ENCODE measurements around the gene GRB10.

Gene GRB10

GRCh38 chr7:50682573-50682972 is 100.1 kb downstream of the GRB10 start:
- Histone ChIP-seq H3K4me1 (ENCODE audit: insufficient read depth, low read length) (peaks cover 75% of the 10 kb centered on the region), H3K27ac (ENCODE audit: low read depth, low read length) (peak overlapping the region; percentile 69), H3K27me3 (ENCODE audit: control insufficient read depth in 1 of 2, insufficient read depth in 2 of 2, low read length in 2 of 2) (no peaks in the 10 kb centered on the region), H3K4me3 (ENCODE audit: low read depth in 1 of 2, low read length in 2 of 2) (no peak overlapping the region), H3K9me3 (ENCODE audit: low read length) (no peaks in the 10 kb centered on the region), H3K9ac (ENCODE audit: low read length) (no peak overlapping the region), H3K36me3 (ENCODE audit: insufficient read depth, low read length) (no peaks in the 10 kb centered on the region)

GRCh38 chr7:50682079-50682478 is 100.6 kb downstream of the GRB10 start:
- no peaks in the 10 kb centered on the region for H3K36me3 ChIP-seq (ENCODE audit: insufficient read depth, low read length)
- H3K9ac ChIP-seq (ENCODE audit: low read length): peak overlapping the region; percentile 50
- H3K4me3 ChIP-seq (ENCODE audit: low read depth in 1 of 2, low read length in 2 of 2): no peak overlapping the region
- no peaks in the 10 kb centered on the region for H3K9me3 ChIP-seq (ENCODE audit: low read length)
- no peaks in the 10 kb centered on the region for H3K27me3 ChIP-seq (ENCODE audit: control insufficient read depth in 1 of 2, insufficient read depth in 2 of 2, low read length in 2 of 2)
- peaks cover 75% of the 10 kb centered on the region for H3K4me1 ChIP-seq (ENCODE audit: insufficient read depth, low read length)
- H3K27ac ChIP-seq (ENCODE audit: low read depth, low read length): peak overlapping the region; percentile 83

- Histone ChIP-seq H3K9ac (ENCODE audit: low read length) (peak overlapping the region; percentile 50), H3K27ac (ENCODE audit: low read depth, low read length) (peak overlapping the region; percentile 83), H3K4me3 (ENCODE audit: low read depth in 1 of 2, low read length in 2 of 2) (no peak overlapping the region), H3K36me3 (ENCODE audit: insufficient read depth, low read length) (no peaks in the 10 kb centered on the region), H3K4me1 (ENCODE audit: insufficient read depth, low read length) (peaks cover 75% of the 10 kb centered on the region), H3K27me3 (ENCODE audit: control insufficient read depth in 1 of 2, insufficient read depth in 2 of 2, low read length in 2 of 2) (no peaks in the 10 kb centered on the region), H3K9me3 (ENCODE audit: low read length) (no peaks in the 10 kb centered on the region)
Observed at GRCh38 chr7:50681432-50682045, 101.2 kb downstream of the GRB10 start.

- Histone ChIP-seq H3K27ac (ENCODE audit: low read depth, low read length) (no peak overlapping the region), H3K4me1 (ENCODE audit: insufficient read depth, low read length) (peaks cover 75% of the 10 kb centered on the region), H3K4me3 (ENCODE audit: low read depth in 1 of 2, low read length in 2 of 2) (no peak overlapping the region), H3K9me3 (ENCODE audit: low read length) (no peaks in the 10 kb centered on the region), H3K36me3 (ENCODE audit: insufficient read depth, low read length) (no peaks in the 10 kb centered on the region), H3K9ac (ENCODE audit: low read length) (no peak overlapping the region), H3K27me3 (ENCODE audit: control insufficient read depth in 1 of 2, insufficient read depth in 2 of 2, low read length in 2 of 2) (no peaks in the 10 kb centered on the region)
Observed at GRCh38 chr7:50679218-50680007, 103.3 kb downstream of the GRB10 start.

GRCh38 chr7:50678586-50678985 is 104.1 kb downstream of the GRB10 start:
- Histone ChIP-seq H3K4me3 (ENCODE audit: low read depth in 1 of 2, low read length in 2 of 2) (no peak overlapping the region), H3K27me3 (ENCODE audit: control insufficient read depth in 1 of 2, insufficient read depth in 2 of 2, low read length in 2 of 2) (no peaks in the 10 kb centered on the region), H3K36me3 (ENCODE audit: insufficient read depth, low read length) (peaks cover 4% of the 10 kb centered on the region), H3K27ac (ENCODE audit: low read depth, low read length) (no peak overlapping the region), H3K9me3 (ENCODE audit: low read length) (no peaks in the 10 kb centered on the region), H3K4me1 (ENCODE audit: insufficient read depth, low read length) (peaks cover 73% of the 10 kb centered on the region), H3K9ac (ENCODE audit: low read length) (no peak overlapping the region)

GRCh38 chr7:50677638-50677996 is 105.1 kb downstream of the GRB10 start:
- no peaks in the 10 kb centered on the region for H3K9me3 ChIP-seq (ENCODE audit: low read length)
- H3K36me3 ChIP-seq (ENCODE audit: insufficient read depth, low read length): peaks cover 13% of the 10 kb centered on the region
- peak overlapping the region; percentile 24 for H3K9ac ChIP-seq (ENCODE audit: low read length)
- H3K4me3 ChIP-seq (ENCODE audit: low read depth in 1 of 2, low read length in 2 of 2): no peak overlapping the region
- peaks cover 72% of the 10 kb centered on the region for H3K4me1 ChIP-seq (ENCODE audit: insufficient read depth, low read length)
- H3K27ac ChIP-seq (ENCODE audit: low read depth, low read length): no peak overlapping the region
- H3K27me3 ChIP-seq (ENCODE audit: control insufficient read depth in 1 of 2, insufficient read depth in 2 of 2, low read length in 2 of 2): no peaks in the 10 kb centered on the region

GRCh38 chr7:50676740-50677637 is 105.7 kb downstream of the GRB10 start:
- H3K4me1 ChIP-seq (ENCODE audit: insufficient read depth, low read length): peaks cover 66% of the 10 kb centered on the region
- H3K9me3 ChIP-seq (ENCODE audit: low read length): no peaks in the 10 kb centered on the region
- H3K36me3 ChIP-seq (ENCODE audit: insufficient read depth, low read length): peaks cover 17% of the 10 kb centered on the region
- no peaks in the 10 kb centered on the region for H3K27me3 ChIP-seq (ENCODE audit: control insufficient read depth in 1 of 2, insufficient read depth in 2 of 2, low read length in 2 of 2)
- H3K4me3 ChIP-seq (ENCODE audit: low read depth in 1 of 2, low read length in 2 of 2): no peak overlapping the region
- H3K27ac ChIP-seq (ENCODE audit: low read depth, low read length): peak overlapping the region; percentile 41
- peak overlapping the region; percentile 24 for H3K9ac ChIP-seq (ENCODE audit: low read length)

- Histone ChIP-seq H3K36me3 (ENCODE audit: insufficient read depth, low read length) (peaks cover 17% of the 10 kb centered on the region), H3K9me3 (ENCODE audit: low read length) (no peaks in the 10 kb centered on the region), H3K4me3 (ENCODE audit: low read depth in 1 of 2, low read length in 2 of 2) (no peak overlapping the region), H3K4me1 (ENCODE audit: insufficient read depth, low read length) (peaks cover 57% of the 10 kb centered on the region), H3K9ac (ENCODE audit: low read length) (no peak overlapping the region), H3K27ac (ENCODE audit: low read depth, low read length) (peak overlapping the region; percentile 41), H3K27me3 (ENCODE audit: control insufficient read depth in 1 of 2, insufficient read depth in 2 of 2, low read length in 2 of 2) (no peaks in the 10 kb centered on the region)
Observed at GRCh38 chr7:50676079-50676478, 106.6 kb downstream of the GRB10 start.

- H3K4me1 ChIP-seq (ENCODE audit: insufficient read depth, low read length): peaks cover 52% of the 10 kb centered on the region
Observed at GRCh38 chr7:50674896-50675835, 107.5 kb downstream of the GRB10 start.

GRCh38 chr7:50674299-50674698 is 108.4 kb downstream of the GRB10 start:
- Histone ChIP-seq H3K27ac (ENCODE audit: low read depth, low read length) (no peak overlapping the region), H3K27me3 (ENCODE audit: control insufficient read depth in 1 of 2, insufficient read depth in 2 of 2, low read length in 2 of 2) (no peaks in the 10 kb centered on the region), H3K4me3 (ENCODE audit: low read depth in 1 of 2, low read length in 2 of 2) (no peak overlapping the region), H3K9ac (ENCODE audit: low read length) (no peak overlapping the region), H3K4me1 (ENCODE audit: insufficient read depth, low read length) (peaks cover 44% of the 10 kb centered on the region), H3K9me3 (ENCODE audit: low read length) (no peaks in the 10 kb centered on the region), H3K36me3 (ENCODE audit: insufficient read depth, low read length) (peaks cover 17% of the 10 kb centered on the region)

More at GRCh38 chr7:50674896-50675835, 107.5 kb downstream of the GRB10 start:
- H3K9ac ChIP-seq (ENCODE audit: low read length): no peak overlapping the region
- no peak overlapping the region for H3K4me3 ChIP-seq (ENCODE audit: low read depth in 1 of 2, low read length in 2 of 2)
- H3K9me3 ChIP-seq (ENCODE audit: low read length): no peaks in the 10 kb centered on the region
- H3K27ac ChIP-seq (ENCODE audit: low read depth, low read length): peak overlapping the region; percentile 65
- no peaks in the 10 kb centered on the region for H3K27me3 ChIP-seq (ENCODE audit: control insufficient read depth in 1 of 2, insufficient read depth in 2 of 2, low read length in 2 of 2)
- peaks cover 17% of the 10 kb centered on the region for H3K36me3 ChIP-seq (ENCODE audit: insufficient read depth, low read length)
